Activated naive CD4-positive, alpha-beta T cell treated with anti-CD3 and anti-CD28 coated beads, Interleukin-2, amount 50 U/mL, for 24 hours (primary cell): Measurements from ENCODE around the gene COL20A1.

Source experiments
- H3K27ac Mint-ChIP-seq: one replicate; pipeline ENCODE4 v1.8.0; 2021; ENCODE audit warnings: mild to moderate bottlenecking, mixed read lengths
- H3K27me3 Mint-ChIP-seq: one replicate; pipeline ENCODE4 v1.8.0; 2021; ENCODE audit warnings: mixed read lengths
- H3K36me3 Mint-ChIP-seq: one replicate; pipeline ENCODE4 v1.8.0; 2021; ENCODE audit warnings: mixed read lengths
- H3K4me1 Mint-ChIP-seq: one replicate; pipeline ENCODE4 v1.8.0; 2021; ENCODE audit warnings: mixed read lengths
- H3K4me3 Mint-ChIP-seq: one replicate; pipeline ENCODE4 v1.8.0; 2021; ENCODE audit warnings: mild to moderate bottlenecking, mixed read lengths
- H3K9me3 Mint-ChIP-seq: one replicate; pipeline ENCODE4 v1.8.0; 2021; ENCODE audit warnings: mixed read lengths

The COL20A1 gene

DNA sequence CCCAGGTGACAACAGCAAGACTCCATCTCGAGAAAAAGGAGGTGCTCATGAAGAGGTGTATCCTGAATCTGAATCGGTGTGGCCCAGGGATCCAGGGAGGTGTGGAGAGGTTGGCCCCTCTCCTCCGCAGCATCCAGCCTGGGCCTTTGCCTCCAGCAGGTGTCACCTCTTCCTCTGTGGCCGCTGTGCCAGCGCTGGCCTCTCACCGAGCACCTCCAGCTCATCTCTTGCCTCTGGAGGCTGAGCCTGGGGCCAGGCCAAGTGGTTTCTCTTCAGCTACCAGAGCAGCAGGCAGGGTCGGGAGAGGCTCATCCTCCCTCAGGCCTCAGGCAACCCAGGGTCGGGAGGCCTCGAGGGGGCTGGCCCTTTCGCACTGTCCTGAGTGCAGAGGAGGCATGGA lies 1.2 kb upstream of the COL20A1 start:
- Mint-ChIP-seq H3K36me3 (no peaks in the 10 kb centered on the region), H3K4me1 (peaks cover 7% of the 10 kb centered on the region), H3K27ac (no peak overlapping the region), H3K27me3 (peaks cover 3% of the 10 kb centered on the region), H3K9me3 (no peaks in the 10 kb centered on the region), H3K4me3 (no peak overlapping the region)

DNA sequence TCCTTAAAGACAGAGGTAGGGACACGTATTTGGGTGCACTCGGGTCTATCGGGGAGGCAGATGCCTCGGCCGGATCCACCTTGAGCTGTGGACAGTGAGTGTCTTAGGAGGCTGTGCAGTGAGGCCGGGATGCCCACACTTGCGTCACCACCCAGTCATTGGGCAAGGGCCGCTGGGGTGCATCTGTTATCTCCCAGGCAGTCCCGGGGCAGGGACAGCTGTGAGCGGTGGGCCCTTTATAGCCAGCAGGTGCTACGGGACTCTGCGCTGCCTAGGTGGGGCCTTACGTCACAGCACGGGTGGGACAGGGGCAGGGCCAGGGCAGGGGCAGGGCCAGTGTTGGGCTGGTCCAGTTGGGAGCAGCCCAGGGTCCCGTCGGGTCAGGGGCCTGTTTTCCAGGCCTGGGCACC lies 689 bp upstream of the COL20A1 start:
- Mint-ChIP-seq H3K27me3 (peaks cover 3% of the 10 kb centered on the region), H3K4me1 (peaks cover 7% of the 10 kb centered on the region), H3K4me3 (no peak overlapping the region), H3K9me3 (no peaks in the 10 kb centered on the region), H3K27ac (no peak overlapping the region), H3K36me3 (no peaks in the 10 kb centered on the region)

DNA sequence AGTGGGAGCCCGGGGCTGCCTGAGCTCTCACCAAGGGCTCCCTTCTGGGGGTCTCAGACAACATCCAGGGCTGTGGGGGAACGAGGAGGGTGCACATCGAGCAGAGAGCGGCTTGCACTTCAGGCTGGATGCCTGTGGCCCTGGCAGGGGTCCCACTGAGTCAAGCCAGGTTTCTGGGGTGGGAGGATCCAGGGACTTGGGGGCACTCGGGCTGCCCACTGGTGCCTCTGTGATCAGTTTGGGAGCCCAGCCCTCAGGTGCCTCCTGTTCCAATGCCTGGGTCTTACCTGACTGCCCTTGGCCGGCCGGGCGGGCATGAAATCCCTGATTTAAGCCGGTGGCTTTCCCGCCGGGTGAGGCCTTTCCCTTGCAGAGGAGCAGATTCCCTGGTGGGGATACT lies 470 bp downstream of the COL20A1 start:
- Mint-ChIP-seq H3K36me3 (no peaks in the 10 kb centered on the region), H3K4me3 (no peak overlapping the region), H3K27ac (no peak overlapping the region), H3K9me3 (no peaks in the 10 kb centered on the region), H3K4me1 (peaks cover 7% of the 10 kb centered on the region), H3K27me3 (peaks cover 3% of the 10 kb centered on the region)

DNA sequence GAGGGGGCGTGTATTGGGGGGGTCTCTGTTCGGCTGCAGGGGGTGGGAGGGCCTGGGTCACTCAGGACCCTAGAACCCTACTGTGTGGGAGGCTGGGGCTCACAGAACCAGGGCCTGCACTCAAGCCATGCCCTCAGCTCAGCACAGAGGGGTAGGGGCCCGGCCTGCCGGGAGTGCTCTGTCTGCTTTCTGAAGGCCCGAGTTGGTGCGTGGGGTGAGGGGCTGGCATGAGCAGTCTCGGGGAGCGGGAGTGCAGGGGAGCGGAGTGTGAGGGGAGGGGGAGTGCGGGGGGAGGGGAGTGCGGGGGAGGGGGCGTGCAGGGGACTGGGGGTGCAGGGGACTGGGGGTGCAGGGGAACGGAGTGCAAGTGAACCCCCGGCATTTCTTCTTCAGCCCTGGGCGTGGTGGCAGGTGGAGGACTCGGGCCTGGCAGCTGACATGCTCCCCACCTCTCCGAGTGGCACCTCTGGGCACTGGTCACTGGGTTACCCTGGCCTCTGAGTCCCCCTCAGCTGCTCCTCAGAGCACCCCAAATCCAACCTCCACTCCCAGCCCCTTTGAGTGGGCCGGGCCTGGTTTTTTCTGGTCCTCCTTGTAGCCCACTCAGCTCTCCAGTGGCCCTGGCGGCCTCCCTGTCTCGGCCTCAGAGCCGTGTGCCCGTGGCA lies 1.0 kb downstream of the COL20A1 start:
- Mint-ChIP-seq H3K36me3 (no peaks in the 10 kb centered on the region), H3K4me3 (no peak overlapping the region), H3K4me1 (peaks cover 7% of the 10 kb centered on the region)

DNA sequence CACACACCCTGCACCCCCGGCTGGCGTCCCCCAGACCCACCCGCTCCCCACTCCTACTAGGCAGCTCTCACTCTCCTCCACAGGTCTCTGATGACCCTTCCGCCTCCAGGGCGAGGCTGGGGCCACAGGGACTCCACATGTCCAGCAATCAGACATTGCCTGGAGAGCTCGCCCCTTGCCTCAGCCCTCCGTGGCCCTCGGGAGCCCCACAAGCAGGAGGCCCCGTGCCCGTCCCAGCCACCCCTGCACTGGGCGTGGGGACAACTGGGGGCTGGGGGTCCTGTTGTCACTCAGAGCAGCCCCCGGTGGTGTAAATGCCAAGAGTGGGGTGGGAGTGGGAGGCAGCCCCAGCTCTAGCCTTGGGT lies 1.5 kb downstream of the COL20A1 start:
- H3K27ac Mint-ChIP-seq = no peak overlapping the region
- no peak overlapping the region for H3K4me3 Mint-ChIP-seq
- peaks cover 6% of the 10 kb centered on the region for H3K27me3 Mint-ChIP-seq
- H3K4me1 Mint-ChIP-seq = peaks cover 7% of the 10 kb centered on the region
- no peaks in the 10 kb centered on the region for H3K36me3 Mint-ChIP-seq
- H3K9me3 Mint-ChIP-seq = no peaks in the 10 kb centered on the region

More for the DNA sequence above, 1.0 kb downstream of the COL20A1 start:
- peak overlapping the region; percentile 51 for H3K27ac Mint-ChIP-seq
- peaks cover 5% of the 10 kb centered on the region for H3K27me3 Mint-ChIP-seq
- no peaks in the 10 kb centered on the region for H3K9me3 Mint-ChIP-seq

DNA sequence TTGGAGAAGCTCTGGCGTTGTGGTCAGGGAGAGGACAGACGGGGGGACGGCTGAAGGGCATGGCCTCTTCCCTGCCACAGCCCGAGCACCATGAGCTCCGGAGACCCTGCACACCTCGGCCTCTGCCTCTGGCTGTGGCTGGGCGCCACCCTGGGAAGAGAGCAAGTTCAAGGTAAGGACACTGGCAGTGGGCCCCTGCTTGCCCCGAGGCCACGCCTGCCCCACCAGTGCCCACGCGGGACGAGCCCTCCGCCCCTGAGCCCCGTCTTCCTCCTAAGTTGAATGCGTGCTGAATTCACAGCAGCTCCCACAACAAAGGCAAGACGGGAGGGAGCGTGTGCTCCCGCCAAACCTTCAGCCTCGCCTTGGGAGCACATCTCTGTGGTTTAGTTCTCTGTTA lies 2.0 kb downstream of the COL20A1 start:
- Mint-ChIP-seq H3K36me3 (no peaks in the 10 kb centered on the region), H3K9me3 (no peaks in the 10 kb centered on the region), H3K4me1 (peaks cover 7% of the 10 kb centered on the region), H3K27me3 (peaks cover 6% of the 10 kb centered on the region), H3K4me3 (no peak overlapping the region), H3K27ac (peak overlapping the region; percentile 55)

DNA sequence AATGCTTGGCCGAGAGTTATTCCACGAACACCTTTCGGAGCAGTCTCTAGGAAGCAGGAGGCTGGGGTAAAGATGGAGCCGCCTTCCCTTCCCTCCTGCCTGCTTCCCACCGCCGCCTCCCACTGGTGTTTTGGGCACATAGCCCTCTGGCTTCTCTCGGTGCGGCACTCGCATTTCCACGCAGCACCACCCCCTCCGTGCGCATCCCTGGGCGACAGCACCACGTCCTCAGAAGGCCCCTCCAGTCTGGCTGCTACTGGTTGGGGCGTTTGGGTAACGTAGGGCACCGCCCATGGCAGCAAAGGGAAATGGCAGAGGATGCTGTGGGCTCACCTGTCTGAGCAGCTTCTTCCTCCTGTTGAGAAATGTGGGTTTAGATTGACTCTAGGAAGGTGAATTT lies 2.4 kb downstream of the COL20A1 start:
- H3K4me1 Mint-ChIP-seq = peaks cover 7% of the 10 kb centered on the region
- H3K27ac Mint-ChIP-seq = peak overlapping the region; percentile 55
- peaks cover 7% of the 10 kb centered on the region for H3K27me3 Mint-ChIP-seq
- no peaks in the 10 kb centered on the region for H3K36me3 Mint-ChIP-seq
- H3K9me3 Mint-ChIP-seq = no peaks in the 10 kb centered on the region
- no peak overlapping the region for H3K4me3 Mint-ChIP-seq

DNA sequence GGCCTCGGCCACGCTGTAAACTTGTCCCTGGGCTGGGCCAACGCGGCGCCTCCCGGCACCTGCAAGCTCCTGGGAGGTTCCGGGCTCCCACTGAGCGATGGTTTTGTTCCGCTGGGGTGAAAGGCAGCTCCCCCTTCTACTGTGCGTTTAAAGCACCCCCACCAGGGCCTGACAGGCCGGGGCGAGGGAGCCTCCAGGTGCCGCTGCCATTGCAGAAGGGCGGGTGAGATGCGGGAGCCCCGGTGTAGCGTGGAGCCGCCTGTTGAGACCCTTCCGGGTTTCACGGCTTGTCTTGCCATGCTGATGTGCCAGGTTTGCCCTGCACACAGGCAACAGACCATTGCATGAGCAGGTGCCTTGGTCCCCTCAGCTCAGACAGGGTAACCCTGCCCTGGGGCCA lies 2.9 kb downstream of the COL20A1 start:
- H3K9me3 Mint-ChIP-seq = no peaks in the 10 kb centered on the region
- H3K27me3 Mint-ChIP-seq = peaks cover 11% of the 10 kb centered on the region
- no peaks in the 10 kb centered on the region for H3K36me3 Mint-ChIP-seq

DNA sequence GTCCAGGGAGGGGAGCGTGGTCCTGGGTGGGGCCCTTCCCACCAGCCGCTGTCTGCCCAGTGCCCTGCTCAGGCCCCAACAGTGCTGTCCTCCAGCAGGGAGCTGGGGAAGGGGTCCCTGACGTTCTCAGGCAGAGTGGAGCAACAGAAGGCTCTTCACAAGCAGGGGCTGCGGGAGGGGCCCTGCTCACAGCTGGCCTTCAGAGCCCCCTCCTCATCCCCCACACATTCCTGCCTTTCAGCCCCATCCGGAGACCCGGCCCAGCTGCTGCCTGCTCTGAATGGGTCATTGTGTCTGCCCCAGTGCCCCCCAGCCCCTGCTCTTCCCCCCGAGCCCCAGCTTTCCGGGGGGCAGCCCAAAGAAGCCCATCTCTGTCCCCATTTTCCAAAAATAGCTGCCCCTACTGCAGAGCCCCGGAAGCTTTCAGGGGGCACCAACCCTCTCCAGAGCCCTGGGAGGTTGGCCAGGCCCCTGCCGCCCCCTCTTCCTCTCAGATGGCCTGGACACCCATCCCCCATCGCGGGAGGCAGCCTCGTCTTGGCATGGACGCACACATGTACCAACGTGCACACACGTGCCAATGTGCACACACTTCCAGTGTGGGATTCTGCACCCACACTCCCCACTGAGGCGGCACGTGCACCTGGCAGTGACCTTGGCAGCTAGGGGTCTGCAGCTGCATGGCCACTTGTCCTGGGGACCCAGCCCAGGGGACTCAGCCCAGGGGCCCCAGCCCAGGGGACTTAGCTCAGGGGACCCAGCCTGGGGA lies 3.7 kb downstream of the COL20A1 start:
- Mint-ChIP-seq H3K27ac (no peak overlapping the region), H3K27me3 (peaks cover 14% of the 10 kb centered on the region), H3K9me3 (no peaks in the 10 kb centered on the region), H3K4me1 (peaks cover 7% of the 10 kb centered on the region), H3K36me3 (no peaks in the 10 kb centered on the region), H3K4me3 (no peak overlapping the region)

More for the DNA sequence above, 2.9 kb downstream of the COL20A1 start:
- no peak overlapping the region for H3K4me3 Mint-ChIP-seq
- H3K27ac Mint-ChIP-seq = no peak overlapping the region
- peaks cover 7% of the 10 kb centered on the region for H3K4me1 Mint-ChIP-seq

DNA sequence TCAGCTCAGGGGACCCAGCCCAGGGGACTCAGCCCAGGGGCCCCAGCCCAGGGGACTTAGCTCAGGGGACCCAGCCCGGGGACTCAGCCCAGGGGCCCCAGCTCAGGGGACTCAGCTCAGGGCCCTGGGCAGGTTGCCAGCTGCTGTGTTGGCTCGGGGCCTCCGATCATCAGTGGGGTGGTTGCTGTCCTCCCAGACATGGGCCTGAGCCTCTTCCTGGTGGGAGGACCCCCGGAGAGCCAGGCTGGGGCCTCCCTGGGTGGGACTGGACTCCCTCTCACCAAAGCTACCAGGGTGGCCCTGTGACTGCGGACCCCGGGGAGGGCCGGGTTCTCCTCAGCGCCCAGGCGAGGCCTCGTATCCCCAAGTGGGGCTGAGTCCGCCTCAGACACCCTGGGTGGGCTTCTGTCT lies 4.4 kb downstream of the COL20A1 start:
- Mint-ChIP-seq H3K36me3 (no peaks in the 10 kb centered on the region), H3K27me3 (peaks cover 14% of the 10 kb centered on the region), H3K4me3 (no peak overlapping the region), H3K4me1 (peaks cover 7% of the 10 kb centered on the region), H3K9me3 (no peaks in the 10 kb centered on the region), H3K27ac (no peak overlapping the region)

DNA sequence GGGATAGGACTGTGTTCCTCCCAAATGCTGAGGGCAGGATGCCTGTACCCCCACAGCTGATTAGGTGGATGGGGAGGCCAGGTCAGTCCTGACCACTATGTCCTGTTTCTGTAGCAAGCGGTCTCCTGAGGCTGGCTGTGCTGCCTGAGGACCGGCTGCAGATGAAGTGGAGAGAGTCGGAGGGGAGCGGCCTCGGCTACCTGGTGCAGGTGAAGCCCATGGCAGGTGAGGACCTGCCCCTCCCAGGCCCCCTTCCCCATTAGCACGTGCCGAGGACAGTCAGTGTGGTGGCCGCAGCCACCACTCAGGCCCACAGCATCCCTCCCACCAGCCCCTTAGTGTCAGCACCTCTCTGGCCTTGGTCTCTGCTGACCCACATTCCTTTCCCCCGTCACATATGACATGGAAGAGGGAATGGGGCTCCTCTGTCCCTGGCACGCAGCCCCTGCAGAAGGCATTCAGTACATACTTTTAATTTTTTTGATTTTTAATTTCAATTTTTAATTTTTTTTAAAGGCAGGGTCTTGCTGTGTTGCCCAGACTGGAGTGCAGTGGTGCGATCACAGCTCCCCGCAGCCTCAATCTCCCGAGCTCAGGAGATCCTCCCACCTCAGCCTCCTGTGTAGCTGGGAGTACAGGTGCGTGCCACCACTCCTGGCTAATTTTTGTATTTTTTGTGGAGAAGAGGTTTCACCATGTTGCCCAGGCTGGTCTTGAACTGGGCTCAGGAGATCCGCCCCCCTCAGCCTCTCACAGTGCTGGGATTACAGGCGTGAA lies 5.0 kb downstream of the COL20A1 start:
- H3K4me1 Mint-ChIP-seq = peaks cover 7% of the 10 kb centered on the region
- peaks cover 18% of the 10 kb centered on the region for H3K27me3 Mint-ChIP-seq
- no peaks in the 10 kb centered on the region for H3K36me3 Mint-ChIP-seq
- H3K27ac Mint-ChIP-seq = no peak overlapping the region
- H3K9me3 Mint-ChIP-seq = peaks cover 4% of the 10 kb centered on the region
- H3K4me3 Mint-ChIP-seq = no peak overlapping the region

DNA sequence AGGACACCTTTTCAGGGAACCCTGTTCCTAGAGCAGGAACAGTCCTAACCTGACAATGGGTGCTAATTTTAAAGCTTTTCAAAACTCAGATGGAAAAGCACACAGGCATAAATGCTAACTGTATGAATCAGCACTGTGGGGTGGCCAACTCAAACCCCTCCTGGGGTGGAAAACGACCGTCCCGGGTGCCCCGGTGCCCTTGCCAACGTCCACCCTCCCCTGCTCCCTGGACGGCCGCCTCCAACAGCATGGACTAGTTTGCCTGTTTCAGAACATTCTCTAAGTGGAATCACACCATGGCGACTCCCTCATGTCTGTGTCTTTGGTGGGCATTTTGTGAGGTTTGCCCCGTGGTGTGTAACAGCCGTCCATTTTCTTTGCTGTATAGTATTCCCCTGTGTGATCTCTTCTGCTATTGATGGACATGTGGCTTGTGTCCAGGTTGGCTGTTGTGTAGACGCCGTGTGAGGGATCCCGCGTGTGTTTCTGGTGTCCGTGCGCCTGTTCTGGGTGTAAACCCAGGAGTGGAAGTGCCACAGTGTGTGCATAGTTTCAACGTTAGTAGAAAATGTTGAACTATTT lies 5.8 kb downstream of the COL20A1 start:
- H3K36me3 Mint-ChIP-seq = no peaks in the 10 kb centered on the region
- H3K27me3 Mint-ChIP-seq = peaks cover 18% of the 10 kb centered on the region
- H3K9me3 Mint-ChIP-seq = peaks cover 4% of the 10 kb centered on the region
- H3K27ac Mint-ChIP-seq = no peak overlapping the region
- peaks cover 7% of the 10 kb centered on the region for H3K4me1 Mint-ChIP-seq
- no peak overlapping the region for H3K4me3 Mint-ChIP-seq

DNA sequence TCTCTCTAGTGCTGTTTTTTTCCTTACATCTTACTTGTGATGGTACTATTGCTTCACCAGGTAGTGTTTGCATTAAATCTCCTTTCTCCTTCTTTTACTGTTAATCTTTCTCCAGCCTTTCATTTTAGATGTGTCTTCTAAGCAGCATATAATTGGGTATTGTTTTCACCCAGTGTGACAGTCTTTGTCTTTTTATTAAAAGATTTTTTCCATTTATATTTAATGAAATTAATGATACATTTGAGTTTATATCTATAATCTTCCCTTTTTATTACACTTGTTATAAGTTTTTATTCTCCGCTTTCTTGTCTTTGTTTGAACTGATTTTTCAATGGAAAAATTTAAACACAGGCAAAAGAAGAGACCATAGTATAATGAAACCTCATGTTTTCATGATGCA lies 8.7 kb downstream of the COL20A1 start:
- H3K27ac Mint-ChIP-seq = no peak overlapping the region
- peaks cover 18% of the 10 kb centered on the region for H3K27me3 Mint-ChIP-seq
- peaks cover 2% of the 10 kb centered on the region for H3K36me3 Mint-ChIP-seq
- no peaks in the 10 kb centered on the region for H3K4me1 Mint-ChIP-seq
- H3K4me3 Mint-ChIP-seq = no peak overlapping the region
- H3K9me3 Mint-ChIP-seq = peaks cover 4% of the 10 kb centered on the region

DNA sequence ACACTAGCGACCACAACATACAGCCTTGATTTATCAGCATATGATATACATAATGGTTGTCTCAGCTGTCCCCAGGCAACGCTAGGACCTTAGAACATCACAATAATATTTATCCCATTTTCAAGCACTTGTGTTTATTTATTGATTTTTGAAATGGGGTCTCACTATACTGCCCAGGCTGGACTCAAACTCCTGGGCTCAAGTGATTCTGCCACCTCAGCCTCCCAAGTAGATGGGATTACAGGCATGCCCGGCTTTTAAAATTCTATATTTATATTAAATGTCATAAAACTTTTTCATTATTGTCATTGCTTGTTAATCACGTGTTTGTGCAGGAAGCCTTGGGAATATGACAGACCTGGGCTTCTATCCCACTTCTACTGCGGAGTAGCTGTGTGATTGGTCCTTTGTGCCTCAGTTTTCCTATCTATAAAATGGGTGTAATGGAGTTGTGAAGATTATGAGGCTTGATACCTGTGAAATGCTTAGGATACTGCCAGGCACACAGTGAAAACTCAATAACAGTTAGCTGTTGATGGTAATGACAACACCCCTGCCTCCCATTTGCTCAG lies 10.2 kb downstream of the COL20A1 start:
- peaks cover 2% of the 10 kb centered on the region for H3K36me3 Mint-ChIP-seq
- H3K27ac Mint-ChIP-seq = no peak overlapping the region
- H3K4me3 Mint-ChIP-seq = no peak overlapping the region
- no peaks in the 10 kb centered on the region for H3K4me1 Mint-ChIP-seq
- H3K9me3 Mint-ChIP-seq = peaks cover 4% of the 10 kb centered on the region
- peaks cover 18% of the 10 kb centered on the region for H3K27me3 Mint-ChIP-seq

DNA sequence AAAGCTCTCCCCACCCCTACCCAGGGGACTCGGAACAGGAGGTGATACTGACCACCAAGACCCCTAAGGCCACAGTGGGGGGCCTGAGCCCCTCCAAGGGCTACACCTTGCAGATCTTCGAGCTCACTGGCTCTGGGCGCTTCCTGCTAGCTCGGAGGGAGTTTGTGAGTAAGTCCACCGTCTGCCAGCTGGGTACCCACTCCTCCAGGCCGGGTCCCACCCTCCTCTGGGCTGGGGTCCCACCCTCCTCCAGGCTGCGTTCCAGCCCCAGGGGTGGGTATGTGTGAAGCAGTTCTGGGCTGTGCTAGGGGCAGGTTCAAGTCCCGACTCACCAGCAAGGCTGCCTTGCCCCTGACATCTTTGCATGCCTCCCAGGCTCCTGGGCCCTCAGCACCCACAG lies 12.4 kb downstream of the COL20A1 start:
- Mint-ChIP-seq H3K4me3 (no peak overlapping the region), H3K27me3 (peaks cover 14% of the 10 kb centered on the region), H3K4me1 (no peaks in the 10 kb centered on the region), H3K36me3 (peaks cover 2% of the 10 kb centered on the region), H3K9me3 (peaks cover 4% of the 10 kb centered on the region), H3K27ac (no peak overlapping the region)
